PC-9 (cell line): Measurements from ENCODE around the gene AMIGO1.

Experiments
- EZH2 ChIP-seq: fragments of 200-600 bp; sonication (generic); IDR thresholded peaks from 2 replicates; pipeline ENCODE4 v1.8.0; 2017; ENCODE audit warnings: antibody characterized with exemption, low read depth
- TF ChIP-seq, protein P1 (sequence below): fragments of 200-600 bp; sonication (generic); conservative IDR thresholded peaks from 2 replicates; pipeline ENCODE4 v1.6.1; 2017; ENCODE audit warnings: mixed run types, antibody characterized with exemption, mild to moderate bottlenecking, moderate library complexity

DNA sequence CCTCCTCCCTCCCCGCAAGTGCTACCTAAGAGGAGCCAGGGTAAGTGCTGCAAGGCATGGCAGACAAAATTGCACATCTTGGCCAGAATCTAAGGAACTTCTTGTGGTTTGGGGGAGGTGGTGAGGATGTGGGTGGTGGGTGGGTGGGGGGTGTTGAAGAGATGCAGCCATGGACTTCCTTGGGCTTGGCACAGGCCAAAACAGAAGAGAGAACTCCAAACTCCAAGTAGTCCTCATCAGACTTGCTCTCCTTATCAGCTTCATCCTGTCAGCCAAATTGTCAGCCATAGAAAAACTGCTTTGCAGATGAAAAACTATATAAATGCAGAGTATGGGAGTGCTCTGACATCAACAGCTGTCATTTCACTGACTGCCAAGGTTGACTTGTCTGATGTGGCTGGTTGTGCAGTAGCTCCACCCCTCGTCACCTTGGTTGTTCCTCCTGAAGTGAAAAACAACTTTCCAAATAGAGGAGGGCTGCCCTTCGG lies 7.1 kb downstream of the AMIGO1 start:
- TF ChIP-seq, protein P1, sequence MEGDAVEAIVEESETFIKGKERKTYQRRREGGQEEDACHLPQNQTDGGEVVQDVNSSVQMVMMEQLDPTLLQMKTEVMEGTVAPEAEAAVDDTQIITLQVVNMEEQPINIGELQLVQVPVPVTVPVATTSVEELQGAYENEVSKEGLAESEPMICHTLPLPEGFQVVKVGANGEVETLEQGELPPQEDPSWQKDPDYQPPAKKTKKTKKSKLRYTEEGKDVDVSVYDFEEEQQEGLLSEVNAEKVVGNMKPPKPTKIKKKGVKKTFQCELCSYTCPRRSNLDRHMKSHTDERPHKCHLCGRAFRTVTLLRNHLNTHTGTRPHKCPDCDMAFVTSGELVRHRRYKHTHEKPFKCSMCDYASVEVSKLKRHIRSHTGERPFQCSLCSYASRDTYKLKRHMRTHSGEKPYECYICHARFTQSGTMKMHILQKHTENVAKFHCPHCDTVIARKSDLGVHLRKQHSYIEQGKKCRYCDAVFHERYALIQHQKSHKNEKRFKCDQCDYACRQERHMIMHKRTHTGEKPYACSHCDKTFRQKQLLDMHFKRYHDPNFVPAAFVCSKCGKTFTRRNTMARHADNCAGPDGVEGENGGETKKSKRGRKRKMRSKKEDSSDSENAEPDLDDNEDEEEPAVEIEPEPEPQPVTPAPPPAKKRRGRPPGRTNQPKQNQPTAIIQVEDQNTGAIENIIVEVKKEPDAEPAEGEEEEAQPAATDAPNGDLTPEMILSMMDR: no peak
- no peak for TF ChIP-seq EZH2
